ENCODE data around the gene PTPN2.

- no peak for TF ChIP-seq CTCF (IDR thresholded peaks at IDR 0.05; ENCODE audit: low read depth, low read length)
- no peak for TF ChIP-seq EZH2phosphoT487 (IDR thresholded peaks at IDR 0.05; ENCODE audit: low read depth)
Observed at GRCh38 chr18:12751891-12752290, 132.1 kb downstream of the PTPN2 start.
